Islet precursor cell (in vitro differentiated cells): ENCODE measurements around the gene RALGDS.

Experiments used
- DNase-seq: peaks from one replicate; pipeline ENCODE4 v3.0.0-alpha.2; 2018

RALGDS gene

GRCh38 chr9:133149130-133150015, 28.3 kb upstream of the RALGDS start:
- peak; percentile 88 for DNase-seq

- no peak for DNase-seq
Observed at GRCh38 chr9:133148199-133149129, 27.4 kb upstream of the RALGDS start.

- peak; percentile 90 for DNase-seq
Observed at GRCh38 chr9:133147412-133148198, 26.6 kb upstream of the RALGDS start.

GRCh38 chr9:133146746-133147411, 25.8 kb upstream of the RALGDS start:
- no peak for DNase-seq

GRCh38 chr9:133144904-133145851, 24.1 kb upstream of the RALGDS start:
- DNase-seq: no peak

- peak; percentile 89 for DNase-seq
Observed at GRCh38 chr9:133144142-133144903, 23.3 kb upstream of the RALGDS start.

- DNase-seq: no peak
Observed at GRCh38 chr9:133143639-133144141, 22.6 kb upstream of the RALGDS start.

GRCh38 chr9:133142684-133143622, 21.9 kb upstream of the RALGDS start:
- DNase-seq: peak; percentile 76

- DNase-seq: no peak
Observed at GRCh38 chr9:133141833-133142595, 21.0 kb upstream of the RALGDS start.

GRCh38 chr9:133140606-133141005, 19.6 kb upstream of the RALGDS start:
- no peak for DNase-seq

GRCh38 chr9:133140174-133140505, 19.1 kb upstream of the RALGDS start:
- no peak for DNase-seq

- no peak for DNase-seq
Observed at GRCh38 chr9:133139246-133140173, 18.5 kb upstream of the RALGDS start.

GRCh38 chr9:133137451-133138231, 16.6 kb upstream of the RALGDS start:
- DNase-seq: no peak

- no peak for DNase-seq
Observed at GRCh38 chr9:133135146-133135745, 14.2 kb upstream of the RALGDS start.

- DNase-seq: no peak
Observed at GRCh38 chr9:133134388-133135145, 13.5 kb upstream of the RALGDS start.
